H1 (cell line): Measurements from ENCODE around the gene OR2H2. TPM values are rescaled to one million over a fixed set of nuclear protein-coding genes. Genes with fewer than 3 reads are reported as not detected.

Source experiments
- CTCF ChIA-PET: fragments of 300-600 bp; sonication (Branson Sonifier 250); formaldehyde crosslinking; loops from one replicate; lab custom pipeline; 2021; ENCODE audit not compliant: partially characterized antibody; lab: Charles Lee
- POLR2A ChIA-PET: fragments of 300-600 bp; sonication (Branson Sonifier 250); formaldehyde crosslinking; loops from one replicate; lab custom pipeline; 2021; ENCODE audit warnings: inconsistent platforms; ENCODE audit not compliant: partially characterized antibody; lab: Charles Lee
- DNase-seq, 2 experiments: peaks; one replicate each; pipeline versions ENCODE4 v3.0.0 to v3.0.0-alpha.2; 2010 to 2022; ENCODE audit warnings: low spot score in 2 of 2, low read depth in 1 of 2, mixed read lengths in 1 of 2
- FAIRE-seq: peaks from 2 replicates; lab custom pipeline; 2011; peaks lifted over from hg19 to GRCh38; lab: Jason Lieb, UNC
- H2AFZ ChIP-seq: 2 replicates; pipeline ENCODE4 v1.8.1; 2012; ENCODE audit warnings: low read length, inconsistent platforms
- H2AK5ac ChIP-seq: 2 replicates; pipeline ENCODE4 v1.6.1; 2013; ENCODE audit warnings: low read depth, low read length
- H2BK120ac ChIP-seq: replicated peaks from 2 replicates; pipeline ENCODE3; 2013; ENCODE audit warnings: low read depth, low read length, inconsistent platforms
- H2BK12ac ChIP-seq: 2 replicates; pipeline ENCODE4 v1.6.1; 2013; ENCODE audit warnings: low read depth, low read length
- H2BK15ac ChIP-seq: 2 replicates; pipeline ENCODE4 v1.6.1; 2013; ENCODE audit warnings: low read length
- H2BK20ac ChIP-seq: 2 replicates; pipeline ENCODE4 v1.6.1; 2013; ENCODE audit warnings: low read length
- H2BK5ac ChIP-seq: 2 replicates; pipeline ENCODE4 v1.6.1; 2013; ENCODE audit warnings: low read depth, low read length
- H3K14ac ChIP-seq: 2 replicates; pipeline ENCODE4 v1.6.1; 2013; ENCODE audit warnings: inconsistent platforms; ENCODE audit not compliant: insufficient read length
- H3K18ac ChIP-seq: 2 replicates; pipeline ENCODE4 v1.6.1; 2013; ENCODE audit warnings: low read length; ENCODE audit errors: extremely low read depth
- H3K23ac ChIP-seq: 2 replicates; pipeline ENCODE4 v1.6.1; 2013; ENCODE audit warnings: inconsistent platforms; ENCODE audit not compliant: insufficient read length
- H3K23me2 ChIP-seq: 2 replicates; pipeline ENCODE4 v1.6.1; 2013; ENCODE audit warnings: low read depth, low read length
- H3K27ac ChIP-seq: 2 replicates; pipeline ENCODE4 v1.6.1; 2011; ENCODE audit warnings: low read depth, low read length, inconsistent platforms
- H3K27me3 ChIP-seq, 4 experiments: replicated peaks in 1 of 4; 1 replicate in 1 of 4; 2 replicates in 3 of 4; pipeline versions ENCODE4 v1.6.1 to v1.8.1; 2011 to 2013; ENCODE audit warnings: low read length in 3 of 4, mild to moderate bottlenecking in 3 of 4, inconsistent platforms in 2 of 4, mixed read lengths in 2 of 4, moderate library complexity in 1 of 4; ENCODE audit not compliant: control insufficient read depth in 3 of 4, insufficient read depth in 3 of 4; ENCODE audit errors: extremely low read depth in 1 of 4
- H3K36me3 ChIP-seq, 4 experiments: 2 replicates each; pipeline versions ENCODE4 v1.6.1 to v1.8.1; 2011 to 2013; ENCODE audit warnings: mild to moderate bottlenecking in 4 of 4, low read length in 3 of 4, moderate library complexity in 2 of 4, control low read depth in 1 of 4, inconsistent platforms in 1 of 4; ENCODE audit not compliant: insufficient read depth in 4 of 4, control insufficient read depth in 2 of 4
- H3K4ac ChIP-seq: replicated peaks from 2 replicates; pipeline ENCODE3; 2013; ENCODE audit warnings: low read length, low read depth, mixed read lengths, inconsistent platforms; ENCODE audit not compliant: insufficient read length
- H3K4me1 ChIP-seq, 4 experiments: replicated peaks in 1 of 4; 1 replicate in 1 of 4; 2 replicates in 3 of 4; pipeline versions ENCODE4 v1.6.1 to v1.8.1; 2011 to 2013; ENCODE audit warnings: low read length in 3 of 4, inconsistent platforms in 2 of 4, mixed read lengths in 1 of 4; ENCODE audit not compliant: insufficient read depth in 4 of 4, control insufficient read depth in 3 of 4
- H3K4me2 ChIP-seq, 2 experiments: 2 replicates each; pipeline versions ENCODE4 v1.6.1 to v1.8.1; 2011 to 2013; ENCODE audit warnings: low read depth in 2 of 2, low read length in 2 of 2, control low read depth in 1 of 2, inconsistent platforms in 1 of 2, mild to moderate bottlenecking in 1 of 2; ENCODE audit not compliant: insufficient read depth in 1 of 2
- H3K4me3 ChIP-seq, 4 experiments: fragments of 200-600, 300-600 bp in 1 of 4; sonication (generic), shearing (Covaris generic), sonication (Bioruptor Twin) in 1 of 4; 2 replicates each; pipeline versions ENCODE4 v1.5.1 to v1.8.1; 2011 to 2016; ENCODE audit warnings: low read length in 4 of 4, low read depth in 3 of 4, control low read depth in 2 of 4, inconsistent platforms in 2 of 4, mild to moderate bottlenecking in 2 of 4, mixed read lengths in 1 of 4, moderate library complexity in 1 of 4; ENCODE audit not compliant: insufficient read depth in 2 of 4; ENCODE audit errors: extremely low read depth in 1 of 4
- H3K56ac ChIP-seq: replicated peaks from 2 replicates; pipeline ENCODE3; 2013; ENCODE audit warnings: low read depth, mild to moderate bottlenecking, mixed read lengths, low read length, inconsistent platforms; ENCODE audit not compliant: insufficient read length
- H3K79me1 ChIP-seq: 2 replicates; pipeline ENCODE4 v1.6.1; 2013; ENCODE audit warnings: low read depth, low read length, control low read depth
- H3K79me2 ChIP-seq, 2 experiments: 2 replicates each; pipeline versions ENCODE4 v1.6.1 to v1.8.1; 2012 to 2013; ENCODE audit warnings: low read length in 2 of 2, mild to moderate bottlenecking in 2 of 2, inconsistent platforms in 1 of 2; ENCODE audit not compliant: insufficient read depth in 2 of 2, control insufficient read depth in 1 of 2
- H3K9ac ChIP-seq, 4 experiments: replicated peaks in 1 of 4; 1 replicate in 1 of 4; 2 replicates in 3 of 4; pipeline versions ENCODE4 v1.6.1 to v1.8.1; 2011 to 2013; ENCODE audit warnings: low read depth in 3 of 4, low read length in 3 of 4, control low read depth in 2 of 4, mild to moderate bottlenecking in 2 of 4, moderate library complexity in 2 of 4, inconsistent platforms in 1 of 4; ENCODE audit errors: extremely low read depth in 1 of 4
- H3K9me3 ChIP-seq, 2 experiments: 2 replicates each; pipeline versions ENCODE4 v1.6.1 to v1.8.1; 2012 to 2013; ENCODE audit warnings: mild to moderate bottlenecking in 2 of 2, moderate library complexity in 2 of 2, control low read depth in 1 of 2, inconsistent platforms in 1 of 2, low read depth in 1 of 2, low read length in 1 of 2, mixed read lengths in 1 of 2; ENCODE audit not compliant: insufficient read depth in 2 of 2
- H4K20me1 ChIP-seq, 2 experiments: replicated peaks in 1 of 2; 2 replicates each; pipeline versions ENCODE3 to v1.8.1; 2011 to 2013; ENCODE audit warnings: inconsistent platforms in 2 of 2, low read length in 2 of 2, mild to moderate bottlenecking in 1 of 2; ENCODE audit not compliant: insufficient read depth in 2 of 2, control insufficient read depth in 1 of 2
- H4K5ac ChIP-seq: 2 replicates; pipeline ENCODE4 v1.6.1; 2013; ENCODE audit warnings: low read length, low read depth, mixed read lengths, inconsistent platforms; ENCODE audit not compliant: insufficient read length
- H4K8ac ChIP-seq: 2 replicates; pipeline ENCODE4 v1.8.0; 2013; ENCODE audit warnings: mild to moderate bottlenecking, moderate library complexity, low read length, inconsistent platforms; ENCODE audit not compliant: insufficient read depth; ENCODE audit errors: extremely low read depth
- H4K91ac ChIP-seq: replicated peaks from 2 replicates; pipeline ENCODE3; 2013; ENCODE audit warnings: low read length, mixed read lengths, inconsistent platforms; ENCODE audit not compliant: insufficient read length
- CHD1 ChIP-seq: IDR thresholded peaks from 2 replicates; pipeline ENCODE4 v1.6.1; 2012; ENCODE audit warnings: low read depth, low read length, improper control_type of control experiment
- E2F6 ChIP-seq: IDR thresholded peaks from 2 replicates; pipeline ENCODE4 v1.6.1; 2012; ENCODE audit warnings: inconsistent platforms
- KDM4A ChIP-seq: IDR thresholded peaks from one replicate; pipeline ENCODE4 v1.7.1; 2012; ENCODE audit warnings: low read depth, mild to moderate bottlenecking, moderate library complexity, low read length, inconsistent platforms; ENCODE audit not compliant: severe bottlenecking
- WGBS, 2 experiments: shearing (Covaris generic) in 1 of 2; methylation state at CpG; one replicate each; pipeline versions ENCODE4 v1.1.6 to v1.1.7; 2013 to 2015; ENCODE audit warnings: low lambda C conversion rate in 2 of 2, mixed read lengths in 2 of 2, inconsistent platforms in 1 of 2, low coverage in 1 of 2, missing lambda C conversion rate in 1 of 2; ENCODE audit not compliant: insufficient replicate concordance in 2 of 2, insufficient coverage in 1 of 2, insufficient read length in 1 of 2; ENCODE audit errors: extremely low coverage in 1 of 2, missing lambda C conversion rate in 1 of 2; 5-methylcytosine and 5-hydroxymethylcytosine counted together
- polyA plus RNA-seq, 7 experiments: library from polyadenylated mRNA; depleted of rRNA in 3 of 7; stranded (reverse) in 5 of 7; unstranded in 2 of 7; fragments of >200 nt in 5 of 7; fragments of 200-250 nt in 2 of 7; gene quantifications; 1 replicate in 5 of 7; 2 replicates in 1 of 7; 4 replicates in 1 of 7; pipeline versions ENCODE4 v1.2.1 to v1.2.3, GENCODE V29; 2011 to 2013; ENCODE audit warnings: missing spikeins in 2 of 7, mixed read lengths in 2 of 7
- total RNA-seq: library from RNA; stranded (reverse); fragmentation: NEBNext Ultra II Directional; extraction: Animal tissue kit (Norgen Biotek cat#: 25700); gene quantifications from 2 replicates; pipeline ENCODE4 v1.2.1, GENCODE V29; 2021

Gene OR2H2
- total and polyA plus RNA-seq, 2 of the 8 experiments (the other 6 are each of a cell fraction or from before 2014, with no cell fraction given): not detected

- Histone ChIP-seq H3K56ac (no peak overlapping the region), H3K27ac (no peak overlapping the region), H2AK5ac (no peak overlapping the region), H4K8ac (no peak overlapping the region), H3K36me3 (peaks cover 9 to 26% (median 13%) of the 10 kb centered on the region in 4 experiments), H3K79me1 (no peaks in the 10 kb centered on the region), H3K23ac (no peak overlapping the region), H2AFZ (no peak overlapping the region), H2BK15ac (no peak overlapping the region)
- POLR2A ChIA-PET: interaction anchor here (1.6 to 5.0 kb wide), 9 partner anchors 8 to 102 kb away, joined by 5 to 33 read pairs (median 20); partner anchors contain the start of genes GABBR1 and OR2H2
- no peak for FAIRE-seq
- WGBS, 2 experiments: 84% methylated on average over 6 of the region's 6 CpGs; no CpG with 5 or more reads in 1 of the 2 experiments
- TF ChIP-seq KDM4A (no peak), E2F6 (0 out of 2 replicates have a peak, but pooled peaks have one; percentile 18), CHD1 (no peak)
- TF ChIP-seq, all 59 proteins: peak for 1
- no peak overlapping the region for H2BK12ac ChIP-seq
- no peak overlapping the region for H3K9ac ChIP-seq
- H4K5ac ChIP-seq: no peak overlapping the region
- no peak overlapping the region for H3K4ac ChIP-seq
- H3K4me1 ChIP-seq: no peaks in the 10 kb centered on the region; a peak in 2 of 7 replicates
- H3K14ac ChIP-seq: no peak overlapping the region
- H2BK20ac ChIP-seq: no peak overlapping the region
- peaks cover 0 to 2% of the 10 kb centered on the region in 2 experiments for H4K20me1 ChIP-seq
- no peaks in the 10 kb centered on the region for H3K79me2 ChIP-seq
- CTCF ChIA-PET: interaction anchor here (1.3 to 3.4 kb wide), 5 partner anchors 8 to 182 kb away, joined by 3 to 23 read pairs (median 4); partner anchors contain the start of gene OR12D1
- H2BK5ac ChIP-seq: no peak overlapping the region
- H3K4me3 ChIP-seq: no peak overlapping the region
- H3K4me2 ChIP-seq: no peak overlapping the region
- no peaks in the 10 kb centered on the region for H3K9me3 ChIP-seq
- H2BK120ac ChIP-seq: no peak overlapping the region
- no peak overlapping the region for H3K18ac ChIP-seq
- DNase-seq: peak in 1 of 2 experiments; percentile 25
- H3K27me3 ChIP-seq: no peaks in the 10 kb centered on the region
- no peaks in the 10 kb centered on the region for H3K23me2 ChIP-seq
- no peak overlapping the region for H4K91ac ChIP-seq
Observed at GRCh38 chr6:29596381-29596900, 11.5 kb downstream of the OR2H2 start.
